ENCODE data around the gene SEPTIN12.

Gene SEPTIN12

GRCh38 chr16:4785758-4786433, 2.2 kb downstream of the SEPTIN12 start:
- TF ChIP-seq TAF1 (IDR thresholded peaks at IDR 0.05; ENCODE audit: borderline replicate concordance, insufficient read depth, low read length) = no peak
- no peak for TF ChIP-seq SIN3A (IDR thresholded peaks at IDR 0.05; ENCODE audit: borderline replicate concordance, insufficient read depth, low read length)
- no peak for TF ChIP-seq POLR2AphosphoS5 (IDR thresholded peaks at IDR 0.05; ENCODE audit: low read depth, low read length)
- no peak for TF ChIP-seq FOXP2 (optimal IDR thresholded peaks at IDR 0.05; ENCODE audit: borderline replicate concordance, extremely low read depth, extremely low read length, insufficient read depth)

GRCh38 chr16:4783951-4784336, 4.2 kb downstream of the SEPTIN12 start:
- TF ChIP-seq FOXP2 (optimal IDR thresholded peaks at IDR 0.05; ENCODE audit: borderline replicate concordance, extremely low read depth, extremely low read length, insufficient read depth) (no peak), REST (IDR thresholded peaks at IDR 0.05; ENCODE audit: insufficient read depth in 1 of 2, low read depth in 2 of 2, low read length in 2 of 2) (no peak), TAF1 (IDR thresholded peaks at IDR 0.05; ENCODE audit: borderline replicate concordance, insufficient read depth, low read length) (no peak), SIN3A (IDR thresholded peaks at IDR 0.05; ENCODE audit: borderline replicate concordance, insufficient read depth, low read length) (no peak), POLR2AphosphoS5 (IDR thresholded peaks at IDR 0.05; ENCODE audit: low read depth, low read length) (no peak)

DNA sequence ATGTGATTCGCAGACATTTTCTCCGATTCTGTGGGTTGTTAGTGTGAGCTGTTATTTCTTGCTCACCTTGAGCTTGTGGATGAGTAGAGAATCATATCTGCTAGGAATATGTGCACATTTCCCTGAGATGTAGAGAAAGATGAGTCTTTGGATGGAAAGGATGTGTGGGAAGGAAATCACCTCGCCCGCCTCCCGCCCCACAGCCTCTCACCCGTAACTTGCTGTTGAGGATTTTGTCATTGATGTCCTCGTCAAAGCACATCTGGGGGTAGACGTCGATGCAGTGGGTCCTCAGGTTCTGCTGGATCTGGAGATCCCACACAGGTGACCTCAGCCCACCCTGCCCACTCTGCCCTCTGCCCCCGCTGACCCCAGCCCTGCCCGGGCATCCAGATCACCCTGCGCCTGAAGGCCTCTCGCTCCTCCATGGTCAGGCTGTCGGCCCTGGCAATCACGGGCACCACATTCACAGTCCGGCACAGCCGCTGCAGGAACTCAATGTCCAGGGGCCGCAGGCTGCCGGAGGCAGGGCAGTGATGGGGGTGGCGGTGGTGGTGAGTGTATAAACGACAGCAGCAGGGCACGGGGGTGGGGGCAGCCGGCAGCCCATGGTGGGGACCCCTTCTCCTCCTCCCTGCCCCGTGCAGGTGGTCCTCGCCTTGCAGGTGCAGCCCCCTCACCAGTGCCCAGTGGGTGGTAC, 4.7 kb downstream of the SEPTIN12 start:
- TF ChIP-seq TAF1 (IDR thresholded peaks at IDR 0.05; ENCODE audit: borderline replicate concordance, insufficient read depth, low read length) = no peak
- no peak for TF ChIP-seq POLR2AphosphoS5 (IDR thresholded peaks at IDR 0.05; ENCODE audit: low read depth, low read length)
- TF ChIP-seq REST (IDR thresholded peaks at IDR 0.05; ENCODE audit: insufficient read depth in 1 of 2, low read depth in 2 of 2, low read length in 2 of 2) = no peak
- TF ChIP-seq FOXP2 (optimal IDR thresholded peaks at IDR 0.05; ENCODE audit: borderline replicate concordance, extremely low read depth, extremely low read length, insufficient read depth) = no peak
- TF ChIP-seq SIN3A (IDR thresholded peaks at IDR 0.05; ENCODE audit: borderline replicate concordance, insufficient read depth, low read length) = no peak

DNA sequence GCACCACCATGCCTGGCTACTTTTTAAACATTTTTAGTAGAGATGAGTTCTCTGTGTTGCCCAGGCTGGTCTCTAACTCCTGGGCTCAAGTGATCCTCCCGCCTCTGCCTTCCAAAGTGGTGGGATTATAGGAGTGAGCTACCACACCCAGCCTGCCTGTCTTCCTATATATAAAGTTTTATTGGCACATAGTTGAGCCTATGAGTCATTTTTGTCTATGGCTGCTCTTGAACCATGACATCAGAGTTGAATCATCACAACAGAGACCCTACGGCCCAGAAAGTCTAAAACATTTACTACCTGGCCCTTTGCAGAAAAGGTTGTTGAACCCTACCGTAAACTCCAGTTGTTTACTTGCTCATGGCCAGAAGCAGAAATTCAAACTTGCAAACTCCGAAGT, 7.9 kb downstream of the SEPTIN12 start:
- TF ChIP-seq REST (IDR thresholded peaks at IDR 0.05; ENCODE audit: insufficient read depth in 1 of 2, low read depth in 2 of 2, low read length in 2 of 2) = no peak
- TF ChIP-seq FOXP2 (optimal IDR thresholded peaks at IDR 0.05; ENCODE audit: borderline replicate concordance, extremely low read depth, extremely low read length, insufficient read depth) = no peak
- TF ChIP-seq POLR2AphosphoS5 (IDR thresholded peaks at IDR 0.05; ENCODE audit: low read depth, low read length) = no peak
- TF ChIP-seq TAF1 (IDR thresholded peaks at IDR 0.05; ENCODE audit: borderline replicate concordance, insufficient read depth, low read length) = no peak
- no peak for TF ChIP-seq SIN3A (IDR thresholded peaks at IDR 0.05; ENCODE audit: borderline replicate concordance, insufficient read depth, low read length)

GRCh38 chr16:4778050-4778392, 10.1 kb downstream of the SEPTIN12 start:
- TF ChIP-seq REST (IDR thresholded peaks at IDR 0.05; ENCODE audit: insufficient read depth in 1 of 2, low read depth in 2 of 2, low read length in 2 of 2) = no peak
- TF ChIP-seq FOXP2 (optimal IDR thresholded peaks at IDR 0.05; ENCODE audit: borderline replicate concordance, extremely low read depth, extremely low read length, insufficient read depth) = no peak
- TF ChIP-seq POLR2AphosphoS5 (IDR thresholded peaks at IDR 0.05; ENCODE audit: low read depth, low read length) = no peak
- no peak for TF ChIP-seq SIN3A (IDR thresholded peaks at IDR 0.05; ENCODE audit: borderline replicate concordance, insufficient read depth, low read length)
- TF ChIP-seq TAF1 (IDR thresholded peaks at IDR 0.05; ENCODE audit: borderline replicate concordance, insufficient read depth, low read length) = no peak
